Measurements from ENCODE around the gene ECHS1. TPM values are rescaled to one million over a fixed set of nuclear protein-coding genes. Genes with fewer than 3 reads are reported as not detected.

ECHS1 gene
- total RNA-seq, 1 donor from 2014 or later = 103 TPM

DNA sequence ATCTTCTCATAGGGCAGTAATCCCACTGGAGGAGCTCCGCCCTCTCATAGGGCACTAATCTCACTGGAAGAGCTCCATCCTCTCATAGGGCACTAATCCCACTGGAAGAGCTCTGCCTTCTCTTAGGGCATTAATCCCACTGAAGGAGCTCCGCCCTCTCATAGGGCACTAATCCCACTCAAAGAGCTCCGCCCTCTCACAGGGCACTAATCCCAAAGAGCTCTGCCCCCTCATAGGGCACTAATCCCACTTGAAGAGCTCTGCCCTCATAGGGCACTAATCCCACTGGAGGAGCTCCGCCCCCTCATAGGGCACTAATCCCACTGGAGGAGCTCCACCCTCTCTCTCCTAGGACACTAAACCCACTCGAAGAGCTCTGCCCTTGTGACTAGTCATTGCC lies 11.9 kb downstream of the ECHS1 start:
- no peak for DNase-seq (ENCODE audit: low read depth, low spot score)
- Mint-ChIP-seq H3K9me3 (no peaks in the 10 kb centered on the region), H3K4me1 (no peaks in the 10 kb centered on the region), H3K27me3 (ENCODE audit: low read depth) (no peaks in the 10 kb centered on the region), H3K36me3 (ENCODE audit: low read depth) (peaks cover 14% of the 10 kb centered on the region), H3K27ac (ENCODE audit: unreplicated experiment) (no peak overlapping the region), H3K4me3 (no peak overlapping the region)
- TF ChIP-seq, protein P1, sequence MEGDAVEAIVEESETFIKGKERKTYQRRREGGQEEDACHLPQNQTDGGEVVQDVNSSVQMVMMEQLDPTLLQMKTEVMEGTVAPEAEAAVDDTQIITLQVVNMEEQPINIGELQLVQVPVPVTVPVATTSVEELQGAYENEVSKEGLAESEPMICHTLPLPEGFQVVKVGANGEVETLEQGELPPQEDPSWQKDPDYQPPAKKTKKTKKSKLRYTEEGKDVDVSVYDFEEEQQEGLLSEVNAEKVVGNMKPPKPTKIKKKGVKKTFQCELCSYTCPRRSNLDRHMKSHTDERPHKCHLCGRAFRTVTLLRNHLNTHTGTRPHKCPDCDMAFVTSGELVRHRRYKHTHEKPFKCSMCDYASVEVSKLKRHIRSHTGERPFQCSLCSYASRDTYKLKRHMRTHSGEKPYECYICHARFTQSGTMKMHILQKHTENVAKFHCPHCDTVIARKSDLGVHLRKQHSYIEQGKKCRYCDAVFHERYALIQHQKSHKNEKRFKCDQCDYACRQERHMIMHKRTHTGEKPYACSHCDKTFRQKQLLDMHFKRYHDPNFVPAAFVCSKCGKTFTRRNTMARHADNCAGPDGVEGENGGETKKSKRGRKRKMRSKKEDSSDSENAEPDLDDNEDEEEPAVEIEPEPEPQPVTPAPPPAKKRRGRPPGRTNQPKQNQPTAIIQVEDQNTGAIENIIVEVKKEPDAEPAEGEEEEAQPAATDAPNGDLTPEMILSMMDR (conservative IDR thresholded peaks at IDR 0.05) = no peak

DNA sequence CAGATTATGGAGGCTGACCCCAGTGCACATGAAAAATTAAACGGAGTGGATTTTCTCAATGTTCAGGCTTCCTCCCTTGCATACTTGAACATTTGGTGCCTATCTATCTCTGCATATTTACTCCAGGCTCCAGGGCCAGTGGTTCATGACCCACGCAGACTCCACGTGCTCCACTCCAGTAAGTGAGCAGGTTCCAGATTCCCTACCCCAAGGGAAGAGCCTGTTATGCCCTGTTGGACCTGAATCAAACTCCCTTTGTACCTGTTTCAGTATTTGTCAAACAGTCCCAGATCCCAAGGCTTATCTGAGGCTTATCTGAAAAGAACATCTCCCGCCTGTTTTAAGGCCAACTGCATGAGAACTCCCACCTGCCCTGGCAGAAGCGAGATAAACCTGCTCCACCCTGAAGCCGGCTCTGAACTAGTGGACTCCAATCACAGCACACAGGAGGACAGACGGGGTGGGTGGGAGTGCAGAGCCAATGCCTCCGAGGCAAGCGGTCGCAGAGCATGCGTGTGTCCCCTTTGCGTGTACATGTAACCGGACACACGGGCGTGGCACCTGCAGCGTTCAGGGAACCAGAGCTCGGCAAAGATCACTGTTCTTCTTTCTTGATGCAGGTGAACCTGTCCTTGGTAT lies 13.1 kb downstream of the ECHS1 start:
- no peaks in the 10 kb centered on the region for H3K9me3 Mint-ChIP-seq
- TF ChIP-seq, protein P1 (conservative IDR thresholded peaks at IDR 0.05) = no peak
- H3K27me3 Mint-ChIP-seq (ENCODE audit: low read depth) = no peaks in the 10 kb centered on the region
- H3K27ac Mint-ChIP-seq (ENCODE audit: unreplicated experiment) = no peak overlapping the region
- no peaks in the 10 kb centered on the region for H3K4me1 Mint-ChIP-seq
- H3K36me3 Mint-ChIP-seq (ENCODE audit: low read depth) = peaks cover 14% of the 10 kb centered on the region
- peak overlapping the region; percentile 52 for H3K4me3 Mint-ChIP-seq
- DNase-seq (ENCODE audit: low read depth, low spot score) = no peak

DNA sequence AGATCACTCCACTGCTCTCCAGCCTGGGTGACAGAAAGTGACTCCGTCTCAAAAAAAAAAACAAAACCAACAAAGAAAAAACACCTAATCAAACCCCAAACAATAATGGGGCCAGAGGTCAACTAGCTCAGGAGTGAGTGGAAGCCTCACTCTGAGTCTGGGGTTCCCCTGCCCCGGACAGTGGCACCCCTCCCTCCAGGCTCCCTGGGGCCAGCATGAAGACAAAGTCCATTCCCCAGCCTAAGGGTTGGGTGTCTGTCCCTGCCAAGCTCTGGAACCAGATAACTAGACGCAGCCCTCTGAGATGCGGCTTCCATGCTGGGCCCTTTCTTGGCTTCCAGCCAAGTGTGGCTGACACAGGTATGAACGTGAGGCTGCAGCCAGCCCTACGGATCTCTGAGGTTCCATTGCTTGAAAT lies 13.6 kb downstream of the ECHS1 start:
- peak overlapping the region; percentile 52 for H3K4me3 Mint-ChIP-seq
- no peak overlapping the region for H3K27ac Mint-ChIP-seq (ENCODE audit: unreplicated experiment)
- H3K9me3 Mint-ChIP-seq = no peaks in the 10 kb centered on the region
- peaks cover 11% of the 10 kb centered on the region for H3K36me3 Mint-ChIP-seq (ENCODE audit: low read depth)
- no peaks in the 10 kb centered on the region for H3K4me1 Mint-ChIP-seq
- H3K27me3 Mint-ChIP-seq (ENCODE audit: low read depth) = no peaks in the 10 kb centered on the region
- TF ChIP-seq, protein P1 (conservative IDR thresholded peaks at IDR 0.05) = no peak
- DNase-seq (ENCODE audit: low read depth, low spot score) = no peak

DNA sequence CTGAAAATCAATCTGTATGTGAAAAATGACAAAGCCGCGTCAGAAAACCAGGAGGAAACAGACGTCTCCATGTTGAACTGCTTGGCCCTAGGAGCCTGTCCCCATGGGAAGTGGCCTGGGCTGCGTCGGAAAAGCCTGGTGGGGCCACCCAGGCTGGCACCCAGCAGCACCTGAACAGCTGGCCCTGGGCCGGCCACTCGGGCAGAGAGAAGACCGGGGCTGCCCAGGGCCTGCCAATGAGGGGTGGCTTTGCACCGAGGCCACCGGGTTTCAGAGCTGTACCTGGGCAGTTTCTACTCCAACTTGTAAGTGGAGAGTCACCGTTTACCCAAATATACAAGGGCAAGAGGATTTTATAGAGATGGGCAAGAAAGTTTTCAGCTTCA lies 14.2 kb downstream of the ECHS1 start:
- Mint-ChIP-seq H3K36me3 (ENCODE audit: low read depth) (peaks cover 10% of the 10 kb centered on the region), H3K4me1 (no peaks in the 10 kb centered on the region), H3K4me3 (peak overlapping the region; percentile 51), H3K27ac (ENCODE audit: unreplicated experiment) (no peak overlapping the region), H3K27me3 (ENCODE audit: low read depth) (no peaks in the 10 kb centered on the region), H3K9me3 (no peaks in the 10 kb centered on the region)
- TF ChIP-seq, protein P1 (conservative IDR thresholded peaks at IDR 0.05) = no peak
- no peak for DNase-seq (ENCODE audit: low read depth, low spot score)

DNA sequence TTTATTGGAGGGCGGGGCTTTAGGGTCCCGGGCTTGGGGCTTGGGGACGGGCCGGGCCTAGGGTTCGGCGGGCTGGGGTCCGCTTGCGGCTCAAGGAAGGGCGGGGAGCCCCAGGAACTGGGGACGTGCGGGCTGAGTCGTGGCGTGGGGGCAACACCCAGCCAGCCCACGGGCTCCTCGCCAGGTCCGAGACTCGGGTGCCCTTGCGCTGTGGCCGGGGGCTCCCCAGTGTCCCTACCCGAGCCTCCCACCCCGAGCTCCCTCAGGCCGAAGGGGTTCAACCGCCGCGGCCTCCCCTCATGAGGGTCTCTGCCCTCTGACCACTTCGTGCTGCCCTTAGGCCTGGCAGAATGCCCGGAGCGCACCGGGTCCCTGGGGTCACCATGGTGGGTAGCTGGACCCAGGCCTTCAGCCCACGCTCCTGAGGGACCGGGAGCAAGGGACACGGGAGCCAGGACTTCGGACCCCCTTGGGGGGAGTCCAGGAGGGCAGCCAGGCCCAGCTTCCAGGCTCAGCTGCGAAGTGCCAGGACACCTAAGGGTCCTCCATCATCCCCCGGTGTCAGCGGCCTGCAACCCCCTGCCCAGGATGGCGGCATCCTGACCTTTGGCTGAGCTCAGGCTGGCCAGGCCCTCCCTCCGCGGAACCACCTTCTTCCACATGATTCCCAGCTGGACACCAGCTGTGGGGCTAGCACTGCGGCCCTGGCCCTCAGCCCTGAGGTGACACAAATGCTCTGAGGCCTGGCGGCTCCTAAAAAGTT lies 14.8 kb downstream of the ECHS1 start:
- Mint-ChIP-seq H3K4me3 (peak overlapping the region; percentile 51), H3K9me3 (no peaks in the 10 kb centered on the region)
- no peak for DNase-seq (ENCODE audit: low read depth, low spot score)

More for the DNA sequence above, 14.8 kb downstream of the ECHS1 start:
- Mint-ChIP-seq H3K36me3 (ENCODE audit: low read depth) (peaks cover 10% of the 10 kb centered on the region), H3K4me1 (no peaks in the 10 kb centered on the region), H3K27ac (ENCODE audit: unreplicated experiment) (no peak overlapping the region), H3K27me3 (ENCODE audit: low read depth) (no peaks in the 10 kb centered on the region)
- TF ChIP-seq, protein P1 (conservative IDR thresholded peaks at IDR 0.05) = no peak

All from neural crest cell (in vitro differentiated cells).